Measurements from ENCODE around the gene PARP12. TPM values are rescaled to one million over a fixed set of nuclear protein-coding genes. Genes with fewer than 3 reads are reported as not detected.

PARP12 gene
- total and polyA plus RNA-seq, 8 donors = 13.0 to 135 (median 33.2) TPM

GRCh38 chr7:140025814-140026433, 36.8 kb downstream of the PARP12 start:
- Histone ChIP-seq H3K36me3 (peaks cover 26 to 89% (median 83%) of the 10 kb centered on the region in 4 donors), H3K9me3 (no peaks in the 10 kb centered on the region), H3K4me3 (no peak overlapping the region), H3K27ac (no peak overlapping the region), H3K27me3 (no peaks in the 10 kb centered on the region), H3K4me1 (peaks cover 0 to 8% (median 0%) of the 10 kb centered on the region in 4 donors)
- DNase-seq = no peak
- TF ChIP-seq EP300 (IDR thresholded peaks at IDR 0.05) (no peak), POLR2A (IDR thresholded peaks at IDR 0.05) (no peak)
- intact Hi-C loops (cut with DNase I; ENCODE audit: low total_unique reads) = no loop called here
- 55 to 97% (median 94%) methylated on average over 3 to 12 of the region's 12 CpGs for WGBS, 5 donors

GRCh38 chr7:140025241-140025640, 37.5 kb downstream of the PARP12 start:
- no peak overlapping the region for H3K27ac ChIP-seq
- no peak for DNase-seq
- intact Hi-C loops (cut with DNase I; ENCODE audit: low total_unique reads) = no loop called here
- no peak overlapping the region for H3K4me3 ChIP-seq
- no peaks in the 10 kb centered on the region for H3K9me3 ChIP-seq
- H3K4me1 ChIP-seq = peaks cover 0 to 8% (median 0%) of the 10 kb centered on the region in 4 donors
- H3K36me3 ChIP-seq = peaks cover 26 to 82% (median 77%) of the 10 kb centered on the region in 4 donors
- TF ChIP-seq POLR2A (IDR thresholded peaks at IDR 0.05) (no peak), CTCF (IDR thresholded peaks at IDR 0.05) (no peak), POLR2AphosphoS5 (IDR thresholded peaks at IDR 0.05) (no peak), EP300 (IDR thresholded peaks at IDR 0.05) (no peak)
- no peaks in the 10 kb centered on the region for H3K27me3 ChIP-seq
- 88 to 94% (median 93%) methylated on average over 4 of the region's 4 CpGs for WGBS, 5 donors

- DNase-seq = no peak
- Histone ChIP-seq H3K36me3 (peaks cover 26 to 76% (median 76%) of the 10 kb centered on the region in 4 donors), H3K27me3 (no peaks in the 10 kb centered on the region), H3K4me3 (no peak overlapping the region), H3K4me1 (peaks cover 0 to 8% (median 0%) of the 10 kb centered on the region in 4 donors), H3K9me3 (no peaks in the 10 kb centered on the region), H3K27ac (no peak overlapping the region)
- intact Hi-C loops (cut with DNase I; ENCODE audit: low total_unique reads) = no loop called here
- no peak for TF ChIP-seq POLR2A (IDR thresholded peaks at IDR 0.05)
- no peak for TF ChIP-seq POLR2AphosphoS5 (IDR thresholded peaks at IDR 0.05)
- TF ChIP-seq EP300 (IDR thresholded peaks at IDR 0.05) = no peak
- no peak for TF ChIP-seq CTCF (IDR thresholded peaks at IDR 0.05)
- WGBS, 5 donors = 88 to 97% (median 95%) methylated on average over 14 to 18 of the region's 18 CpGs
These were observed 38.2 kb downstream of the PARP12 start for GRCh38 chr7:140024585-140024984.

- WGBS, 5 donors = 83 to 91% (median 90%) methylated on average over 6 of the region's 6 CpGs
- TF ChIP-seq POLR2A (IDR thresholded peaks at IDR 0.05) (no peak), CTCF (IDR thresholded peaks at IDR 0.05) (no peak), POLR2AphosphoS5 (IDR thresholded peaks at IDR 0.05) (no peak), EP300 (IDR thresholded peaks at IDR 0.05) (no peak)
These were observed 39.0 kb downstream of the PARP12 start for GRCh38 chr7:140023728-140024127.

More at GRCh38 chr7:140023728-140024127, 39.0 kb downstream of the PARP12 start:
- H3K27ac ChIP-seq = no peak overlapping the region
- H3K9me3 ChIP-seq = no peaks in the 10 kb centered on the region
- H3K4me1 ChIP-seq = peaks cover 0 to 8% (median 0%) of the 10 kb centered on the region in 4 donors
- peaks cover 26 to 75% (median 75%) of the 10 kb centered on the region in 4 donors for H3K36me3 ChIP-seq
- DNase-seq = no peak
- intact Hi-C loops (cut with DNase I; ENCODE audit: low total_unique reads) = no loop called here
- no peaks in the 10 kb centered on the region for H3K27me3 ChIP-seq
- H3K4me3 ChIP-seq = no peak overlapping the region
